Tibial artery (tissue), 4 donors: Measurements from ENCODE around the gene PXDN.

Source experiments
- DNase-seq, 2 donors: peaks; one replicate each; pipeline ENCODE4 v3.0.0-alpha.2; 2019
- H3K27ac ChIP-seq, 2 donors: fragments of 200-600 bp; sonication (generic) in 1 of 2; 1 replicate in 1 of 2; 2 replicates in 1 of 2; pipeline ENCODE4 v1.5.1; 2018 to 2019; ENCODE audit warnings: mild to moderate bottlenecking in 1 of 2
- H3K27me3 ChIP-seq, 2 donors: fragments of 200-600 bp; sonication (generic) in 1 of 2; one replicate each; pipeline versions ENCODE4 v1.5.1 to v1.6.0; 2016 to 2019
- H3K36me3 ChIP-seq, 3 donors: fragments of 200-600 bp; sonication (generic) in 2 of 3; one replicate each; pipeline ENCODE4 v1.5.1; 2016 to 2019; ENCODE audit warnings: mild to moderate bottlenecking in 2 of 3
- H3K4me1 ChIP-seq, 4 donors: fragments of 200-600 bp; sonication (generic) in 2 of 4; 1 replicate in 3 of 4; 2 replicates in 1 of 4; pipeline ENCODE4 v1.5.1; 2016 to 2019
- H3K4me3 ChIP-seq, 2 donors: fragments of 200-600 bp; sonication (generic) in 1 of 2; 1 replicate in 1 of 2; 2 replicates in 1 of 2; pipeline ENCODE4 v1.5.1; 2018 to 2019; ENCODE audit warnings: mild to moderate bottlenecking in 2 of 2
- H3K9me3 ChIP-seq, 3 donors: fragments of 200-600 bp; sonication (generic) in 1 of 3; one replicate each; pipeline ENCODE4 v1.5.1; 2016 to 2019
- CTCF ChIP-seq, 2 experiments: fragments of 200-600 bp in 1 of 2; fragments of 450-650 bp in 1 of 2; IDR thresholded peaks; one replicate each; pipeline ENCODE4 v1.5.1; 2017 to 2019; ENCODE audit warnings: antibody characterized with exemption in 2 of 2, mild to moderate bottlenecking in 1 of 2, moderate library complexity in 1 of 2
- intact Hi-C: fragments of 100-400 bp; cut with DNase I; formaldehyde crosslinking; loops from one replicate; pipeline ENCODE4 v1.15.0; 2023; ENCODE audit warnings: low total_unique reads

Gene PXDN

GRCh38 chr2:1723397-1724042 lies 20.8 kb downstream of the PXDN start:
- intact Hi-C loops: no loop called here
- Histone ChIP-seq H3K4me3 (no peak overlapping the region), H3K27ac (no peak overlapping the region), H3K4me1 (peaks cover 0 to 54% (median 41%) of the 10 kb centered on the region in 4 donors), H3K36me3 (no peaks in the 10 kb centered on the region), H3K9me3 (no peaks in the 10 kb centered on the region), H3K27me3 (no peaks in the 10 kb centered on the region)
- no peak for DNase-seq
- no peak for TF ChIP-seq CTCF (IDR thresholded peaks at IDR 0.05)

- Histone ChIP-seq H3K4me3 (no peak overlapping the region), H3K27ac (peak overlapping the region; percentile 71)
These were observed 21.6 kb downstream of the PXDN start for GRCh38 chr2:1722692-1723091.

GRCh38 chr2:1721706-1722646 lies 22.3 kb downstream of the PXDN start:
- peaks cover 0 to 47% (median 33%) of the 10 kb centered on the region in 4 donors for H3K4me1 ChIP-seq
- H3K4me3 ChIP-seq: peak overlapping the region in 1 of 2 donors; percentile 11
- no peaks in the 10 kb centered on the region for H3K9me3 ChIP-seq
- H3K36me3 ChIP-seq: no peaks in the 10 kb centered on the region
- no peak for TF ChIP-seq CTCF (IDR thresholded peaks at IDR 0.05)
- H3K27me3 ChIP-seq: no peaks in the 10 kb centered on the region
- intact Hi-C loops: no loop called here
- peak overlapping the region; percentile 71 for H3K27ac ChIP-seq
- peak; percentile 39 to 71 for DNase-seq

More at GRCh38 chr2:1722692-1723091, 21.6 kb downstream of the PXDN start:
- Histone ChIP-seq H3K4me1 (peaks cover 0 to 48% (median 35%) of the 10 kb centered on the region in 4 donors), H3K36me3 (no peaks in the 10 kb centered on the region), H3K27me3 (no peaks in the 10 kb centered on the region), H3K9me3 (no peaks in the 10 kb centered on the region)
- TF ChIP-seq CTCF (IDR thresholded peaks at IDR 0.05): no peak
- no peak for DNase-seq
- intact Hi-C loops: no loop called here

- TF ChIP-seq CTCF (IDR thresholded peaks at IDR 0.05): no peak
These were observed 25.7 kb downstream of the PXDN start for GRCh38 chr2:1718339-1719220.

GRCh38 chr2:1717113-1717512 lies 27.2 kb downstream of the PXDN start:
- no peak for TF ChIP-seq CTCF (IDR thresholded peaks at IDR 0.05)
- intact Hi-C loops: no loop called here

More at GRCh38 chr2:1718339-1719220, 25.7 kb downstream of the PXDN start:
- H3K27ac ChIP-seq: no peak overlapping the region
- no peaks in the 10 kb centered on the region for H3K27me3 ChIP-seq
- intact Hi-C loops: no loop called here
- no peaks in the 10 kb centered on the region for H3K36me3 ChIP-seq
- H3K4me3 ChIP-seq: no peak overlapping the region
- DNase-seq: no peak
- H3K4me1 ChIP-seq: peaks cover 0 to 73% (median 56%) of the 10 kb centered on the region in 4 donors
- no peaks in the 10 kb centered on the region for H3K9me3 ChIP-seq

More at GRCh38 chr2:1717113-1717512, 27.2 kb downstream of the PXDN start:
- no peaks in the 10 kb centered on the region for H3K27me3 ChIP-seq
- DNase-seq: peak in 1 of 2 donors; percentile 25
- H3K4me3 ChIP-seq: no peak overlapping the region
- H3K9me3 ChIP-seq: no peaks in the 10 kb centered on the region
- peak overlapping the region; percentile 20 to 38 for H3K27ac ChIP-seq
- peaks cover 0 to 80% (median 62%) of the 10 kb centered on the region in 4 donors for H3K4me1 ChIP-seq
- no peaks in the 10 kb centered on the region for H3K36me3 ChIP-seq
